ENCODE measurements around the gene GPT2.

GPT2 gene

GRCh38 chr16:46948548-46949166 is 64.5 kb downstream of the GPT2 start:
- FAIRE-seq, result no peak
- no peak for TF ChIP-seq POU2F2 (IDR thresholded peaks at IDR 0.05; ENCODE audit: low read depth, low read length)
- TF ChIP-seq POLR2AphosphoS5 (IDR thresholded peaks at IDR 0.05; ENCODE audit: low read depth, low read length), result no peak
- TF ChIP-seq TAF1 (IDR thresholded peaks at IDR 0.05; ENCODE audit: low read depth, low read length), result no peak
- no peak for TF ChIP-seq PAX5 (IDR thresholded peaks at IDR 0.05; ENCODE audit: insufficient read depth, low read length, severe bottlenecking)
- no peak for TF ChIP-seq SPI1 (IDR thresholded peaks at IDR 0.05; ENCODE audit: low read depth, low read length)
- no peak for TF ChIP-seq POLR2A (IDR thresholded peaks at IDR 0.05; ENCODE audit: low read depth, low read length)

GRCh38 chr16:46949241-46949892 is 65.2 kb downstream of the GPT2 start:
- no peak for TF ChIP-seq TAF1 (IDR thresholded peaks at IDR 0.05; ENCODE audit: low read depth, low read length)
- TF ChIP-seq POLR2A (IDR thresholded peaks at IDR 0.05; ENCODE audit: low read depth, low read length), result no peak
- DNase-seq (ENCODE audit: insufficient read length, low spot score) (no peak), FAIRE-seq (no peak)

More at GRCh38 chr16:46948548-46949166, 64.5 kb downstream of the GPT2 start:
- no peak for DNase-seq (ENCODE audit: insufficient read length, low spot score)

GRCh38 chr16:46950009-46950408 is 65.8 kb downstream of the GPT2 start:
- FAIRE-seq (no peak), DNase-seq (ENCODE audit: insufficient read length, low spot score) (no peak)
- no peak for TF ChIP-seq SPI1 (IDR thresholded peaks at IDR 0.05; ENCODE audit: low read depth, low read length)
- TF ChIP-seq POU2F2 (IDR thresholded peaks at IDR 0.05; ENCODE audit: low read depth, low read length), result no peak
- no peak for TF ChIP-seq PAX5 (IDR thresholded peaks at IDR 0.05; ENCODE audit: insufficient read depth, low read length, severe bottlenecking)
- TF ChIP-seq POLR2AphosphoS5 (IDR thresholded peaks at IDR 0.05; ENCODE audit: low read depth, low read length), result no peak
- no peak for TF ChIP-seq POLR2A (IDR thresholded peaks at IDR 0.05; ENCODE audit: low read depth, low read length)
- no peak for TF ChIP-seq TAF1 (IDR thresholded peaks at IDR 0.05; ENCODE audit: low read depth, low read length)

GRCh38 chr16:46954562-46954961 is 70.4 kb downstream of the GPT2 start:
- peak; percentile 76 for FAIRE-seq
- TF ChIP-seq POU2F2 (IDR thresholded peaks at IDR 0.05; ENCODE audit: low read depth, low read length), result no peak
- TF ChIP-seq PAX5 (IDR thresholded peaks at IDR 0.05; ENCODE audit: insufficient read depth, low read length, severe bottlenecking), result no peak
- TF ChIP-seq SPI1 (IDR thresholded peaks at IDR 0.05; ENCODE audit: low read depth, low read length), result no peak
- TF ChIP-seq POLR2AphosphoS5 (IDR thresholded peaks at IDR 0.05; ENCODE audit: low read depth, low read length), result no peak; the same call in 1 of the 2 replicates
- TF ChIP-seq POLR2A (IDR thresholded peaks at IDR 0.05; ENCODE audit: low read depth, low read length), result no peak
- DNase-seq (ENCODE audit: insufficient read length, low spot score), result no peak

GRCh38 chr16:46961373-46962353 is 77.5 kb downstream of the GPT2 start:
- peak; percentile 24 for DNase-seq (ENCODE audit: insufficient read length, low spot score)
- TF ChIP-seq SPI1 (IDR thresholded peaks at IDR 0.05; ENCODE audit: low read depth, low read length), result no peak
- 0 out of 2 replicates have a peak, but pooled peaks have one; percentile 26 for TF ChIP-seq POLR2AphosphoS5 (IDR thresholded peaks at IDR 0.05; ENCODE audit: low read depth, low read length)
- peak; percentile 85 for FAIRE-seq

- TF ChIP-seq SPI1 (IDR thresholded peaks at IDR 0.05; ENCODE audit: low read depth, low read length) (no peak), POLR2AphosphoS5 (IDR thresholded peaks at IDR 0.05; ENCODE audit: low read depth, low read length) (no peak), POLR2A (IDR thresholded peaks at IDR 0.05; ENCODE audit: low read depth, low read length) (no peak), POU2F2 (IDR thresholded peaks at IDR 0.05; ENCODE audit: low read depth, low read length) (no peak)
- DNase-seq (ENCODE audit: insufficient read length, low spot score), result no peak
- peak; percentile 58 for FAIRE-seq
These were observed 78.5 kb downstream of the GPT2 start for GRCh38 chr16:46962629-46963028.

- no peak for TF ChIP-seq POLR2AphosphoS5 (IDR thresholded peaks at IDR 0.05; ENCODE audit: low read depth, low read length)
- no peak for TF ChIP-seq POU2F2 (IDR thresholded peaks at IDR 0.05; ENCODE audit: low read depth, low read length)
- TF ChIP-seq POLR2A (IDR thresholded peaks at IDR 0.05; ENCODE audit: low read depth, low read length), result no peak
- FAIRE-seq, result no peak
- DNase-seq (ENCODE audit: insufficient read length, low spot score), result no peak
These were observed 83.9 kb downstream of the GPT2 start for GRCh38 chr16:46968063-46968435.

- no peak for DNase-seq (ENCODE audit: insufficient read length, low spot score)
- TF ChIP-seq POLR2AphosphoS5 (IDR thresholded peaks at IDR 0.05; ENCODE audit: low read depth, low read length) (no peak), POLR2A (IDR thresholded peaks at IDR 0.05; ENCODE audit: low read depth, low read length) (no peak), PAX5 (IDR thresholded peaks at IDR 0.05; ENCODE audit: insufficient read depth, low read length, severe bottlenecking) (no peak), TAF1 (IDR thresholded peaks at IDR 0.05; ENCODE audit: low read depth, low read length) (no peak), POU2F2 (IDR thresholded peaks at IDR 0.05; ENCODE audit: low read depth, low read length) (no peak), SPI1 (IDR thresholded peaks at IDR 0.05; ENCODE audit: low read depth, low read length) (no peak)
- FAIRE-seq, result no peak
These were observed 85.9 kb downstream of the GPT2 start for GRCh38 chr16:46970089-46970488.

GRCh38 chr16:46971271-46971670 is 87.1 kb downstream of the GPT2 start:
- TF ChIP-seq PAX5 (IDR thresholded peaks at IDR 0.05; ENCODE audit: insufficient read depth, low read length, severe bottlenecking) (no peak), SPI1 (IDR thresholded peaks at IDR 0.05; ENCODE audit: low read depth, low read length) (no peak), POLR2A (IDR thresholded peaks at IDR 0.05; ENCODE audit: low read depth, low read length) (no peak), POU2F2 (IDR thresholded peaks at IDR 0.05; ENCODE audit: low read depth, low read length) (no peak), TAF1 (IDR thresholded peaks at IDR 0.05; ENCODE audit: low read depth, low read length) (no peak), POLR2AphosphoS5 (IDR thresholded peaks at IDR 0.05; ENCODE audit: low read depth, low read length) (no peak)
- no peak for FAIRE-seq
- DNase-seq (ENCODE audit: insufficient read length, low spot score), result no peak

Measured in GM12891 (cell line).